Suppressor macrophage treated with lipopolysaccharide for 4 hours (primary cell): Measurements from ENCODE around the gene CLIP3.
"Not testable (repeated sequence)": the region's sequence is repeated elsewhere in the genome, so short reads cannot be mapped to it uniquely, and the experiment has no call there.

Experiments
- DNase-seq: peaks from one replicate; pipeline ENCODE4 v3.0.0-alpha.2; 2020

CLIP3 gene

GRCh38 chr19:36008336-36008978 is 24.2 kb downstream of the CLIP3 start, which contains the start of gene SYNE4:
Gene SYNE4 (minus strand): TSS chr19:36008813. CDS start chr19:36008681, 132 bp downstream.
- DNase-seq = no peak

- DNase-seq = no peak
Observed at GRCh38 chr19:36006955-36007354, 25.7 kb downstream of the CLIP3 start.

- no peak for DNase-seq
Observed at GRCh38 chr19:36003284-36003683, 29.4 kb downstream of the CLIP3 start.

- no peak for DNase-seq
Observed at GRCh38 chr19:36001605-36002004, 31.1 kb downstream of the CLIP3 start.

GRCh38 chr19:35996777-35997176 is 35.9 kb downstream of the CLIP3 start:
- DNase-seq = no peak

GRCh38 chr19:35995048-35995993 is 37.4 kb downstream of the CLIP3 start, which contains the start of gene SDHAF1:
Gene SDHAF1 (plus strand): TSS chr19:35995188. CDS start chr19:35995275, 87 bp downstream.
- DNase-seq = peak; percentile 98

- DNase-seq = peak; percentile 9
Observed at GRCh38 chr19:35993923-35994598, 38.6 kb downstream of the CLIP3 start.

- DNase-seq = peak; percentile 18
Observed at GRCh38 chr19:35992907-35993765, 39.5 kb downstream of the CLIP3 start.

GRCh38 chr19:35991731-35992450 is 40.8 kb downstream of the CLIP3 start:
- DNase-seq = no peak

- no peak for DNase-seq
Observed at GRCh38 chr19:35990771-35991730, 41.6 kb downstream of the CLIP3 start.

GRCh38 chr19:35990156-35990555 is 42.5 kb downstream of the CLIP3 start:
- DNase-seq = no peak

- DNase-seq = no peak
Observed at GRCh38 chr19:35988824-35989223, 43.8 kb downstream of the CLIP3 start.

GRCh38 chr19:35987571-35987896 is 45.1 kb downstream of the CLIP3 start:
- DNase-seq = no peak

- DNase-seq = peak; percentile 65
Observed at GRCh38 chr19:35986664-35987570, 45.8 kb downstream of the CLIP3 start.

- no peak for DNase-seq
Observed at GRCh38 chr19:35986111-35986510, 46.6 kb downstream of the CLIP3 start.

GRCh38 chr19:35983177-35983576 is 49.5 kb downstream of the CLIP3 start:
- no peak for DNase-seq

- not testable (repeated sequence) for DNase-seq
Observed at GRCh38 chr19:35980997-35981396, 51.7 kb downstream of the CLIP3 start.

- no peak for DNase-seq
Observed at GRCh38 chr19:35978832-35979365, 53.8 kb downstream of the CLIP3 start.

GRCh38 chr19:35978271-35978670 is 54.4 kb downstream of the CLIP3 start:
- DNase-seq = no peak
